ENCODE results near the gene BAG1.

The BAG1 gene

DNA sequence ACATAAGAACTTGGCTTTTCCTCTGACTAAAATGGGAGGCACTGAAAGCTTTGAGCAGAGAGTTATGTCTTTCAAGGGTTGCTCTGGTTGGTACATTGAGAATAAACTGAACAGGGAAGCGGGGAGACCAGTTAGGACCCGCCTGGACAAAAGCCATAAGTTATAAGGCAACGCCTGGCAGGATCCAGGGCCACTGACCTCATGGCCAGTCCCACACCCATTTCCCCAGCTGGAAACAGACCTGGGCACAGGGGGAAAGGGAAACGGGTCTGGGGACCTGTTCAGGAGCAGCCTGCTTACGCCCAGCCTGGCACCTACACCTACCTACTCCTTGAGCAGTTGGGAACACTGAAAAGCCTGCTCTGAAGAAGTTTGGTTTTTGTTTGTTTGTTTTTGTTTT, 23.2 kb downstream of the BAG1 start:
- Histone ChIP-seq H3K9me3 (ENCODE audit: control insufficient read depth in 1 of 2, low read length in 2 of 2) (no peaks in the 10 kb centered on the region), H3K27me3 (ENCODE audit: low read depth, low read length) (no peaks in the 10 kb centered on the region), H3K4me1 (ENCODE audit: control insufficient read depth in 1 of 2, insufficient read depth in 2 of 2, low read length in 2 of 2) (no peaks in the 10 kb centered on the region), H3K4me3 (ENCODE audit: low read depth in 1 of 2, low read length in 2 of 2) (no peak overlapping the region), H3K27ac (ENCODE audit: low read length) (no peak overlapping the region), H3K36me3 (ENCODE audit: control insufficient read depth in 1 of 2, insufficient read depth in 2 of 2, low read length in 2 of 2) (no peaks in the 10 kb centered on the region)

DNA sequence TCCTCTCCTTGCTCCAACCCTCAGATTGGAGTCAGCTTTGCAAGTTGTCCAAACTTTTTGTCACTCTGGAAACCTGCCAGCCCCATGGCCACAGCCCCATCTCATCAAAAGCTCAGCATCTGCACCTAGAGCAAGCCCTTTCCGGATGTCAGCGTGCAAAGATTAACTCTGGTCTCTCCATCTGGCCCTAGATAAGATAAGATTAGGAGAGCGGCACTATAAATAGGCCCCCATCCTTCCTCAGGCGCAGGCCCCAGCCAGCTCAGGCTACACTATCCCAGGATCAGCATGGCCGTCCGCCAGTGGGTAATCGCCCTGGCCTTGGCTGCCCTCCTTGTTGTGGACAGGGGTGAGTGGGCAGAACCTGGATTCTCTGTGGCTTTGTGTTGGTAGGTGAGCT, 24.6 kb downstream of the BAG1 start, which contains the start of gene SPINK4:
Gene SPINK4, plus strand, starts transcription at position 247 of the 400 bp plus-strand sequence. Its CDS starts 42 bp downstream, at position 289.
- no peak within 1 kb of the TSS for H3K27ac ChIP-seq (ENCODE audit: low read length)
- no peaks in the 10 kb centered on the region for H3K27me3 ChIP-seq (ENCODE audit: low read depth, low read length)
- no peaks in the 10 kb centered on the region for H3K9me3 ChIP-seq (ENCODE audit: control insufficient read depth in 1 of 2, low read length in 2 of 2)
- H3K36me3 ChIP-seq (ENCODE audit: control insufficient read depth in 1 of 2, insufficient read depth in 2 of 2, low read length in 2 of 2), result no peaks in the 10 kb centered on the region
- no peaks in the 10 kb centered on the region for H3K4me1 ChIP-seq (ENCODE audit: control insufficient read depth in 1 of 2, insufficient read depth in 2 of 2, low read length in 2 of 2)
- H3K4me3 ChIP-seq (ENCODE audit: low read depth in 1 of 2, low read length in 2 of 2), result no peak within 1 kb of the TSS

DNA sequence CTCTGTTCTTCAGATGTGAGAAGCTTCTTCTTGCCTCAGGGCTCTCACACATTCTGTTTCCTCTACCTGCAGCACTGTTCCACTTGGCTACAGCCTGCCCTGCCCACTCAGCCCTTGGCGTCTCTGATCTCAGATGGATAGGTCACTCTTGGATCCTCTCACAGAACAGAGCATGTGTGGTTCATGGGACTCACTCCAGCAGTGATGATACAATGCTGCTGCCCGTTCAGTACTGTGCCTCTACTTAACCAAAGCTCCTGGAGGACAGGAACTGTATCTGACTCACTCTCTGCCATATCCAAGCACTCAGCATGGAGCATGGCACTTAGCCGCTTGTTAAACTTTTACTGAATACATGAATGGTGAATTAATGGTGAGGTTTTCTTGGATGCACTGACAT, 27.9 kb downstream of the BAG1 start:
- Histone ChIP-seq H3K9me3 (ENCODE audit: control insufficient read depth in 1 of 2, low read length in 2 of 2) (no peaks in the 10 kb centered on the region), H3K4me1 (ENCODE audit: control insufficient read depth in 1 of 2, insufficient read depth in 2 of 2, low read length in 2 of 2) (no peaks in the 10 kb centered on the region), H3K27me3 (ENCODE audit: low read depth, low read length) (no peaks in the 10 kb centered on the region), H3K36me3 (ENCODE audit: control insufficient read depth in 1 of 2, insufficient read depth in 2 of 2, low read length in 2 of 2) (no peaks in the 10 kb centered on the region), H3K27ac (ENCODE audit: low read length) (no peak overlapping the region), H3K4me3 (ENCODE audit: low read depth in 1 of 2, low read length in 2 of 2) (no peak overlapping the region)

DNA sequence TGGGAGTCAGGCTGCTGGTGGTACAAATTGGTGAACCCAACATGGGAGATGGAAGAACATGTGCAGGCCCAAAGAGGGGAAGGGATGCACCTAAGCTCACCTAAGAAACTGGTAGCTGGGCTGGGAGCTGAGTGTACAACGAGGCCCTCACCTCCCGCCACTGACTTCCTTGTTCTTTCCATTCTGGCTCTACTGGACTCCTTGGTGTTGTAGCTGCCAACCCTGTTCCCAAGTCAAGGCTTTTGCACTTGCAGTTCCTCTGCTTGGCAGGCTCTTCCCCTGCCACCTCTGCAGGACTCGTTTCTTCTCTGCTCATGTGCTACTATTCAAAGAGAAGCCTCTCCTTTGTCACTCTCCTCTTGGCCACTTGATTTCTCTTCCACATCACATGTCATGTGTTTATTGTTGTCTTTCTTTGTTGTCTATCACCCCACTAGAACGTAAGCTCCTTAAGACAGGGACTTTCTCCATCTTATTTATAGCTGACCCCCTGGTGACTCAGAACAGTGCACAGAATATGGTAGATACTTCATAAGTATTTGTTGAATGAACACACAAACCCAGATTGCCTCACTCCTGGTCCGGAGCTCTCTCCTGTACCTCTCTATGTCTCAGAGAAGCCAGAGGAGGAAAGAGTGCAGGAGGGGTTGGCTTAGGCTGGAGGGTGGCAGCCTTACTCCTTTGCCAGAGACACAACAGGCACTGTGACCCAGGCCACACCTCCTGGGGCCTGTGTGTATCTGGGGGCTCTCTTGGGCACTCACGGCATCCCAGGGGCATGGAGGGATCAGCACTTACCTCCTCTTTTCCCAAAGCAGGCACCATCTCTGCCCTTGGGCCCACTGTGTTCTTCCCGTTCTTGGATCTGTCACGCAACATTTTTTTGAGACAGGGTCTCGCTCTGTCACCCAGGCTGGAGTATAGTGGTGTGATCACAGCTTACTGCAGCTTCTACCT, 29.7 kb downstream of the BAG1 start:
- no peaks in the 10 kb centered on the region for H3K27me3 ChIP-seq (ENCODE audit: low read depth, low read length)
- peak overlapping the region; percentile 69 for H3K27ac ChIP-seq (ENCODE audit: low read length)
- no peak overlapping the region for H3K4me3 ChIP-seq (ENCODE audit: low read depth in 1 of 2, low read length in 2 of 2)
- H3K9me3 ChIP-seq (ENCODE audit: control insufficient read depth in 1 of 2, low read length in 2 of 2), result no peaks in the 10 kb centered on the region
- H3K36me3 ChIP-seq (ENCODE audit: control insufficient read depth in 1 of 2, insufficient read depth in 2 of 2, low read length in 2 of 2), result no peaks in the 10 kb centered on the region
- H3K4me1 ChIP-seq (ENCODE audit: control insufficient read depth in 1 of 2, insufficient read depth in 2 of 2, low read length in 2 of 2), result no peaks in the 10 kb centered on the region

- Histone ChIP-seq H3K9me3 (ENCODE audit: control insufficient read depth in 1 of 2, low read length in 2 of 2) (no peaks in the 10 kb centered on the region), H3K36me3 (ENCODE audit: control insufficient read depth in 1 of 2, insufficient read depth in 2 of 2, low read length in 2 of 2) (no peaks in the 10 kb centered on the region), H3K27me3 (ENCODE audit: low read depth, low read length) (no peaks in the 10 kb centered on the region), H3K27ac (ENCODE audit: low read length) (peak overlapping the region; percentile 69), H3K4me1 (ENCODE audit: control insufficient read depth in 1 of 2, insufficient read depth in 2 of 2, low read length in 2 of 2) (no peaks in the 10 kb centered on the region), H3K4me3 (ENCODE audit: low read depth in 1 of 2, low read length in 2 of 2) (no peak overlapping the region)
These were observed 30.7 kb downstream of the BAG1 start for GRCh38 chr9:33233626-33234342.

GRCh38 chr9:33232815-33233214, 31.7 kb downstream of the BAG1 start:
- no peaks in the 10 kb centered on the region for H3K36me3 ChIP-seq (ENCODE audit: control insufficient read depth in 1 of 2, insufficient read depth in 2 of 2, low read length in 2 of 2)
- H3K27ac ChIP-seq (ENCODE audit: low read length), result no peak overlapping the region
- H3K4me1 ChIP-seq (ENCODE audit: control insufficient read depth in 1 of 2, insufficient read depth in 2 of 2, low read length in 2 of 2), result no peaks in the 10 kb centered on the region
- no peak overlapping the region for H3K4me3 ChIP-seq (ENCODE audit: low read depth in 1 of 2, low read length in 2 of 2)
- no peaks in the 10 kb centered on the region for H3K27me3 ChIP-seq (ENCODE audit: low read depth, low read length)
- H3K9me3 ChIP-seq (ENCODE audit: control insufficient read depth in 1 of 2, low read length in 2 of 2), result no peaks in the 10 kb centered on the region

- Histone ChIP-seq H3K9me3 (ENCODE audit: control insufficient read depth in 1 of 2, low read length in 2 of 2) (no peaks in the 10 kb centered on the region), H3K4me1 (ENCODE audit: control insufficient read depth in 1 of 2, insufficient read depth in 2 of 2, low read length in 2 of 2) (no peaks in the 10 kb centered on the region), H3K27ac (ENCODE audit: low read length) (no peak overlapping the region), H3K4me3 (ENCODE audit: low read depth in 1 of 2, low read length in 2 of 2) (no peak overlapping the region), H3K27me3 (ENCODE audit: low read depth, low read length) (no peaks in the 10 kb centered on the region), H3K36me3 (ENCODE audit: control insufficient read depth in 1 of 2, insufficient read depth in 2 of 2, low read length in 2 of 2) (no peaks in the 10 kb centered on the region)
These were observed 32.9 kb downstream of the BAG1 start for GRCh38 chr9:33231623-33231942.

DNA sequence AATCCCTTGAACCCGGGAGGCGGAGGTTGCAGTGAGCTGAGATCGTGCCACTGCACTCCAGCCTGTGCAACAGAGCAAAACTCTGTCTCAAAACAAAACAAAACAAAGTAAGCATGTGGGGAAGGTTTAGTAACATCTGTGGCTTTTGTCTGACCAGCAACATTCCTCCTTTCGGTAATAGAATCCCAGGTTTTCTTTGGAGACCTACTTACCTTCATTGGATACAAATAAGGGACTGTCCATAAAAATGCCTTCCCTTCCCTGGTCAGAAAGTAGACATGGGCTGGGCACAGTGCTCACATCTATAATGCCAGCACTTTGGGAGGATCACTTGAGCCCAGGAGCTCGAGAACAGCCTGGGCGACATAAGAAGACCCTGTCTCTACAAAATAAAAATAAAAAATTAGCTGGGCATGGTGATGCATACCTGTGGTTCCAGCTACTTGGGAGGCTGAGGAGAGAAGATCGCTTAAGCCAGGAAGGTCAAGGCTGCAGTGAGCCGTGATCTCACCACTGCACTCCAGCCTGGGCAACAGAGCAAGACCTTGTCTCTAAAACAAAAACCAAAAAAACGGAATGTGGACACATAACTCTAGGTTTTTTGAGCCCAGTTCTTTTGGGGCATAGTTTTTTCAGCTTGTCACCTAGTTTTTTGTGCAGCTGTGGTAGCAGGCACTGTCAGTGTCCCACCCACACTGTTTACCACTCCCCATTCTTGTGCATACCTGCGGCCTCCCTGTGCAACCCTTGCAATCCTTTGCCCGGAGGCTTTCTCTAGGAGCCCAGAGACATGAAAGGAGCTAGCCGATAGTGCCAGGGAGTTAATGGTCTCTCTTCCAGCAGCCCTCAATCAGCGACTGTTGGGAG, 33.5 kb downstream of the BAG1 start:
- Histone ChIP-seq H3K9me3 (ENCODE audit: control insufficient read depth in 1 of 2, low read length in 2 of 2) (no peaks in the 10 kb centered on the region), H3K27ac (ENCODE audit: low read length) (no peak overlapping the region), H3K4me1 (ENCODE audit: control insufficient read depth in 1 of 2, insufficient read depth in 2 of 2, low read length in 2 of 2) (peaks cover 0 to 2% of the 10 kb centered on the region in 2 donors), H3K4me3 (ENCODE audit: low read depth in 1 of 2, low read length in 2 of 2) (no peak overlapping the region), H3K36me3 (ENCODE audit: control insufficient read depth in 1 of 2, insufficient read depth in 2 of 2, low read length in 2 of 2) (no peaks in the 10 kb centered on the region), H3K27me3 (ENCODE audit: low read depth, low read length) (no peaks in the 10 kb centered on the region)

- H3K27ac ChIP-seq (ENCODE audit: low read length), result peak overlapping the region; percentile 2
- no peak overlapping the region for H3K4me3 ChIP-seq (ENCODE audit: low read depth in 1 of 2, low read length in 2 of 2)
- H3K27me3 ChIP-seq (ENCODE audit: low read depth, low read length), result no peaks in the 10 kb centered on the region
- no peaks in the 10 kb centered on the region for H3K36me3 ChIP-seq (ENCODE audit: control insufficient read depth in 1 of 2, insufficient read depth in 2 of 2, low read length in 2 of 2)
- peaks cover 4 to 5% of the 10 kb centered on the region in 2 donors for H3K4me1 ChIP-seq (ENCODE audit: control insufficient read depth in 1 of 2, insufficient read depth in 2 of 2, low read length in 2 of 2)
- H3K9me3 ChIP-seq (ENCODE audit: control insufficient read depth in 1 of 2, low read length in 2 of 2), result no peaks in the 10 kb centered on the region
These were observed 35.0 kb downstream of the BAG1 start for GRCh38 chr9:33229359-33230114.

- H3K36me3 ChIP-seq (ENCODE audit: control insufficient read depth in 1 of 2, insufficient read depth in 2 of 2, low read length in 2 of 2), result no peaks in the 10 kb centered on the region
- H3K4me3 ChIP-seq (ENCODE audit: low read depth in 1 of 2, low read length in 2 of 2), result no peak overlapping the region
- H3K27me3 ChIP-seq (ENCODE audit: low read depth, low read length), result no peaks in the 10 kb centered on the region
- peaks cover 4 to 5% of the 10 kb centered on the region in 2 donors for H3K4me1 ChIP-seq (ENCODE audit: control insufficient read depth in 1 of 2, insufficient read depth in 2 of 2, low read length in 2 of 2)
- H3K9me3 ChIP-seq (ENCODE audit: control insufficient read depth in 1 of 2, low read length in 2 of 2), result no peaks in the 10 kb centered on the region
- no peak overlapping the region for H3K27ac ChIP-seq (ENCODE audit: low read length)
These were observed 35.9 kb downstream of the BAG1 start for GRCh38 chr9:33228606-33229005.
